ENCODE data around the gene SLC38A4.

The SLC38A4 gene

GRCh38 chr12:46752396-46752795 lies 73.4 kb downstream of the SLC38A4 start:
- no peaks in the 10 kb centered on the region for H3K27me3 ChIP-seq (replicated peaks; ENCODE audit: insufficient read depth, low read length)
- TF ChIP-seq EZH2phosphoT487 (IDR thresholded peaks at IDR 0.05; ENCODE audit: low read length) = no peak
- TF ChIP-seq EZH2 (optimal IDR thresholded peaks at IDR 0.05; ENCODE audit: low read depth, low read length) = no peak
- H3K79me2 ChIP-seq (ENCODE audit: low read length) = no peaks in the 10 kb centered on the region
- H3K9me2 ChIP-seq (replicated peaks; ENCODE audit: insufficient read depth, low read length) = no peaks in the 10 kb centered on the region
- no peaks in the 10 kb centered on the region for H3K9me3 ChIP-seq (replicated peaks; ENCODE audit: insufficient read depth, low read length)
- no peaks in the 10 kb centered on the region for H3K4me1 ChIP-seq (ENCODE audit: low read length)
- DNase-seq = no peak
- no peak overlapping the region for H3K9ac ChIP-seq (ENCODE audit: low read length)
- no peak overlapping the region for H3K4me3 ChIP-seq (ENCODE audit: low read length)
- H3K4me2 ChIP-seq (ENCODE audit: low read depth, low read length) = no peak overlapping the region
- H3K27ac ChIP-seq (ENCODE audit: low read length) = no peak overlapping the region
- no peak overlapping the region for H2AFZ ChIP-seq (ENCODE audit: low read length)
- H3K36me3 ChIP-seq (replicated peaks; ENCODE audit: insufficient read depth, low read length) = no peaks in the 10 kb centered on the region
- no peaks in the 10 kb centered on the region for H3F3A ChIP-seq (ENCODE audit: insufficient read depth, low read length)
- H4K20me1 ChIP-seq (ENCODE audit: insufficient read depth, low read length) = no peaks in the 10 kb centered on the region

DNA sequence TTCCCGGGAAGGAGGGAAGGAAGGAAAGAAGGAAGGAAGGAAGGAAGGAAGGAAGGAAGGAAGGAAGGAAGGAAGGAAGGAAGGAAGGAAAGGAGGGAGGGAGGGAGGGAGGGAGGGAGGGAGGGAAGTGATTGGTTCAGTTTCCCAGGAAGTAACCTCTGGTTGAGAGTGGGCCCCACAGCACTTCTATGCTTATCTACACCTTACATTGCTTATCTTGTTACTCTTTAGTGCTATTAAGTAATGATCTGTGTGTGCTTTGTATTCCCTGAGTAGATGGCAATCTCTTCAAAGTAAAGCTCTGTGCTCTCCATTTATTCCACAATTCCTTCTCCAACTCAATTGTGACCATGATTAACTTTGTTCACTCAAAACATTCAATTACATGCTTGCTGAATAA lies 74.6 kb downstream of the SLC38A4 start:
- Histone ChIP-seq H3K4me2 (ENCODE audit: low read depth, low read length) (no peak overlapping the region), H3K9ac (ENCODE audit: low read length) (no peak overlapping the region), H3K4me3 (ENCODE audit: low read length) (no peak overlapping the region), H3K9me3 (replicated peaks; ENCODE audit: insufficient read depth, low read length) (no peaks in the 10 kb centered on the region), H3K9me2 (replicated peaks; ENCODE audit: insufficient read depth, low read length) (no peaks in the 10 kb centered on the region), H3K27me3 (replicated peaks; ENCODE audit: insufficient read depth, low read length) (no peaks in the 10 kb centered on the region), H3K79me2 (ENCODE audit: low read length) (no peaks in the 10 kb centered on the region), H3K27ac (ENCODE audit: low read length) (no peak overlapping the region), H4K20me1 (ENCODE audit: insufficient read depth, low read length) (no peaks in the 10 kb centered on the region), H2AFZ (ENCODE audit: low read length) (no peak overlapping the region), H3F3A (ENCODE audit: insufficient read depth, low read length) (no peaks in the 10 kb centered on the region), H3K4me1 (ENCODE audit: low read length) (no peaks in the 10 kb centered on the region), H3K36me3 (replicated peaks; ENCODE audit: insufficient read depth, low read length) (no peaks in the 10 kb centered on the region)
- TF ChIP-seq EZH2 (optimal IDR thresholded peaks at IDR 0.05; ENCODE audit: low read depth, low read length) (no peak), EZH2phosphoT487 (IDR thresholded peaks at IDR 0.05; ENCODE audit: low read length) (no peak), CTCF (IDR thresholded peaks at IDR 0.05; ENCODE audit: low read length) (no peak)
- DNase-seq = no peak

DNA sequence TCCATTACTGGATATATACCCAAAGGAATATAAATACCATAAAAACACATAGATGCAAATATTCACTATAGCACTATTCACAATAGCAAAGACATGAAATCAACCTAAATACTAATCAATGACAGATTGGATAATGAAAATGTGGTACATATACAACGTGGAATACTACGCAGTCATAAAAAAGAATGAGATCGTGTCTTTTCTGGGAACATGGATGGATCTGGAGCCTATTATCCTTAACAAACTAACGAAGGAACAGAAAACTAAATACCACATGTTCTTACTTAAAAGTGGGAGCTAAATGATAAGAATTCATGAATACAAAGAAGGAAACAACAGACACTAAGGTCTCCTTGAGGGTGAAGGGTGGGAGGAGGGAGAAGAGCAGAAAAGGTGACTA lies 76.5 kb downstream of the SLC38A4 start:
- no peak overlapping the region for H3K4me3 ChIP-seq (ENCODE audit: low read length)
- no peaks in the 10 kb centered on the region for H3K9me3 ChIP-seq (replicated peaks; ENCODE audit: insufficient read depth, low read length)
- TF ChIP-seq EZH2phosphoT487 (IDR thresholded peaks at IDR 0.05; ENCODE audit: low read length) (no peak), EZH2 (optimal IDR thresholded peaks at IDR 0.05; ENCODE audit: low read depth, low read length) (no peak), CTCF (IDR thresholded peaks at IDR 0.05; ENCODE audit: low read length) (no peak)
- no peaks in the 10 kb centered on the region for H3K79me2 ChIP-seq (ENCODE audit: low read length)
- no peak overlapping the region for H3K27ac ChIP-seq (ENCODE audit: low read length)
- no peak overlapping the region for H3K4me2 ChIP-seq (ENCODE audit: low read depth, low read length)
- no peaks in the 10 kb centered on the region for H3F3A ChIP-seq (ENCODE audit: insufficient read depth, low read length)
- H3K27me3 ChIP-seq (replicated peaks; ENCODE audit: insufficient read depth, low read length) = no peaks in the 10 kb centered on the region
- no peaks in the 10 kb centered on the region for H3K4me1 ChIP-seq (ENCODE audit: low read length)
- H3K9ac ChIP-seq (ENCODE audit: low read length) = no peak overlapping the region
- DNase-seq = no peak
- no peaks in the 10 kb centered on the region for H3K9me2 ChIP-seq (replicated peaks; ENCODE audit: insufficient read depth, low read length)
- H4K20me1 ChIP-seq (ENCODE audit: insufficient read depth, low read length) = no peaks in the 10 kb centered on the region
- no peak overlapping the region for H2AFZ ChIP-seq (ENCODE audit: low read length)
- H3K36me3 ChIP-seq (replicated peaks; ENCODE audit: insufficient read depth, low read length) = no peaks in the 10 kb centered on the region

DNA sequence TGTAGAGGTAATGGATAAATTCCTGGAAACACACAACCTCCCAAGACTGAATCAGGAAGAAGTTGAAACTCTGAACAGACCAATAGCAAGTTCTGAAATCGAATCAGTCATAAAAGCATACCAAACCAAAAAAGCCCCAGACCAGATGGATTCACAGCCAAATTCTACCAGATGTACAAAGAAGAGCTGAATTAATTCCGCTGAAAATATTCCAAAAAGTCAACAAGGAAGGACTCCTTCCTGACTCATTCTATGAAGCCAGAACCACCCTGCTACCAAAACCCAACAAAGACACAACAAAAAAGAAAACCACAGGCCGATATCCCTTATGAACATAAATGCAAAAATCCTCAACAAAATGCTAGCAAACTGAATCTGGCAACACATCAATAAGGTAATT lies 81.5 kb downstream of the SLC38A4 start:
- DNase-seq = no peak
- no peaks in the 10 kb centered on the region for H3K79me2 ChIP-seq (ENCODE audit: low read length)
- H3K36me3 ChIP-seq (replicated peaks; ENCODE audit: insufficient read depth, low read length) = no peaks in the 10 kb centered on the region
- H3K9me2 ChIP-seq (replicated peaks; ENCODE audit: insufficient read depth, low read length) = no peaks in the 10 kb centered on the region
- H3K4me3 ChIP-seq (ENCODE audit: low read length) = no peak overlapping the region
- H3K27me3 ChIP-seq (replicated peaks; ENCODE audit: insufficient read depth, low read length) = no peaks in the 10 kb centered on the region
- no peaks in the 10 kb centered on the region for H4K20me1 ChIP-seq (ENCODE audit: insufficient read depth, low read length)
- no peak overlapping the region for H3K27ac ChIP-seq (ENCODE audit: low read length)
- TF ChIP-seq CTCF (IDR thresholded peaks at IDR 0.05; ENCODE audit: low read length) (no peak), EZH2 (optimal IDR thresholded peaks at IDR 0.05; ENCODE audit: low read depth, low read length) (no peak), EZH2phosphoT487 (IDR thresholded peaks at IDR 0.05; ENCODE audit: low read length) (no peak)
- no peaks in the 10 kb centered on the region for H3F3A ChIP-seq (ENCODE audit: insufficient read depth, low read length)
- H3K4me2 ChIP-seq (ENCODE audit: low read depth, low read length) = no peak overlapping the region
- no peaks in the 10 kb centered on the region for H3K9me3 ChIP-seq (replicated peaks; ENCODE audit: insufficient read depth, low read length)
- H3K4me1 ChIP-seq (ENCODE audit: low read length) = no peaks in the 10 kb centered on the region
- H2AFZ ChIP-seq (ENCODE audit: low read length) = no peak overlapping the region
- no peak overlapping the region for H3K9ac ChIP-seq (ENCODE audit: low read length)
